NOMO-1 (cell line): Measurements from ENCODE around the gene TMEM132D.

Experiments
- DNase-seq, 2 experiments: peaks; one replicate each; lab custom pipeline; 2025; ENCODE audit not compliant: unreplicated experiment in 2 of 2; lab: John Stamatoyannopoulos, UW

The TMEM132D gene

GRCh38 chr12:129483111-129483893 lies 420.5 kb downstream of the TMEM132D start:
- no peak for DNase-seq

GRCh38 chr12:129481921-129482320 lies 421.9 kb downstream of the TMEM132D start:
- no peak for DNase-seq

DNA sequence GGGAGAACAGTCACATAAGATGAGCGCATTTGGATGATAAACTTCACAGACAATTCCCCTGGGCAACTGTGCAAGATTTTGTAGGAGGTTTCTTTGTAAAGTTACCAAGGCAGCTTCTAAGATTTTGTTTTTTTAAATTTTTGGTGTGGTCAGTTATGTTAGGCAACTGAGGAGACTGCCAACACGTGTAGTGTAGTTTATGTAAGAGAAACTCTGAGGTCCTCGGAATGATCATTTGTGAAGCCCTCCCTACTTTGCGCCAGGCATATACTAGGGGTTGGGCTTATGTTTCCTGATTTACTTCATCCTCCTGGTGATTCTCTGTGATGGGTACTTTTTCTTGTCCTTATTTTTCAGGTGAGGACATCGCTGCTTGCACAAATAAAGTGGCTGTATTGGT lies 433.6 kb downstream of the TMEM132D start:
- DNase-seq, result no peak

DNA sequence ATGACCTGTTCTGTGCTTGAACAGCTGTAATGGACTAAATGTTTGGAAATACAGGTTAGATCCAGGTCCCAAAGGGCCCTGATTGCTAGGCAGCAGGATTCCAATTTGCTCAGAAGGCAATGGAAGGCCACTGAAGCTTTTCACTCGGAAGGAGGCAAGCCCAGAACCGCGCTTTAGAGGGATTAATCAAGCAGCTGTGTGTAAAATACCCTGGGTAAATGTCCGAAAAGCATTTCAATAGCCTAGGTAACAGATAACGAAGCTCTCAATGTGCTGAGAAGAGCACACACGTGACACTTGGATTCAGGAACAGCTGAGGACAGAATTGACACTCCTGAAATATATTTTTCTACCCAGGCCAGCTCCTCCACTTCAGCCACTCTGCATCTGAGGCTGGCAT lies 436.1 kb downstream of the TMEM132D start:
- DNase-seq, result no peak

DNA sequence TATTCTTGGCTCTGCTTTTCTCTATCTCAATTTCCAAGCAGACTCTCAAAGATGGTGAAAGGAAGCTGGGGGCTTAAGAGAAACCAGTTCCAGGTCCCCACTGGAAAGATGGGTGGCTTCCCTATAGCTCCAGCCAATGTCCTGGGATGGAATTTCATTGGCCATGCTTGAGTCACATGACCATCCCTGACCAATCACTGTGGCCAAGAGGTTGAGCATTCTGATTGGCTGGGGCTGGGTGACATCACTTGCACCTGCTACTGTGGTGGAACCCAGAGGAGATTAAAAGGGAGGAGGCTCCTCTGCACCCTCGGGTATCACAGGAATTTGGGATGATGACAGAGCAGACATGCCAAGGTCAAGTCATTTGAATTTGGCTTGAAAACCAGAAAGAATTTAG lies 436.5 kb downstream of the TMEM132D start:
- no peak for DNase-seq

GRCh38 chr12:129466499-129466898 lies 437.3 kb downstream of the TMEM132D start:
- DNase-seq, result no peak

GRCh38 chr12:129459886-129460285 lies 443.9 kb downstream of the TMEM132D start:
- DNase-seq, result no peak

GRCh38 chr12:129446696-129447095 lies 457.1 kb downstream of the TMEM132D start:
- no peak for DNase-seq

- DNase-seq, result no peak
Measured at GRCh38 chr12:129440278-129440677, 463.5 kb downstream of the TMEM132D start.

GRCh38 chr12:129434790-129435189 lies 469.0 kb downstream of the TMEM132D start:
- DNase-seq, result no peak

DNA sequence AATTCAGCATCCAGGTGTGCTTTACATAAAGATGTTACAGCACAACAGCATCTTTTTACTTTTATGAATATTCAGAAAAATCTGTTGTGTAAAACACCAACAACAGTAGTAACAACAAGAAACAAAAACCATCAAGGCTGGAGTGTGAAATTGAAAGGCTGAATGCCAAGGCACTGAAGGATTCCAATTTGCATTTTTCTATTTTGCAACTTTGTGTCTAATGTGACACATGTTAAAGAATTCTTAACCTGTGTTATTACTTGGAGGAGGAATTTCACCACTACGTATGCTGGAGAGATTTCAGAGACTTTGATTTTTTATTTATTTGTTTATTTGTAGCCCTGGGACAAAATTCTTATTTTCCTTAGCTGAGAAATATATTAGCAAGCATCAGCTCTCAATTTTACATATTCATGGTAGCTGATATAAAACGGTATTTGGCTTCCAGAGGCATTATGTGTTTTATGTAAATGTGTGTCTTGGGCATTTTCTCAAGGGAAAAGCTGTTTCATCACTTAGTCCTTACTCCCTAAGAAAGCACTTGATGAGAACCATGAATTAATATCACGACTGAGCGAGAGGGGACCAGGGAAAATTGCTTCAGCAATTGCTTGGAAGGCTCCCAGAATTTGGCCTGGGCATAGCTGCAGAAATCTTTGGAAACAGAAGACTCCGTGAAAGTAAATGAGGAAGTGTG lies 475.4 kb downstream of the TMEM132D start:
- DNase-seq, result no peak

- no peak for DNase-seq
Measured at GRCh38 chr12:129423041-129423580, 480.7 kb downstream of the TMEM132D start.

GRCh38 chr12:129413295-129413694 lies 490.5 kb downstream of the TMEM132D start:
- no peak for DNase-seq

DNA sequence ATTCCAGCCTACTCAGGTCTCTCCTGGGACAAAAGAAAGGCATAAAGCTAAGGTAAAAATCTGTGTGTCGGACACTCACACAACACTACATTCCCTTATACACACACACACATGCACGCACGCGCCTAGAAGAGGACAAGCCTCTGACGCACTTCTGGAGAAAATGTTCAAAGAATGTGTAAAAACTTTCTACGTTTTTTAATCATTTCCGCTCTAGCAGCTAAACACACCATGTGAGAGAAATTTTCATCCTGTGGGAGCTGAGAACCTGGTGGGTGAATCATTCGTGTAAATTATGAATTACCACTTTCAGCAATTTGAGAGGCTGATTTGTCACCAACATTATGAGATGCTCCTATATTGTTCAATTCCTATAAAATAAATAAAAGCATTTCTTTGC lies 494.5 kb downstream of the TMEM132D start:
- DNase-seq, result no peak

- no peak for DNase-seq
Measured at GRCh38 chr12:129404556-129404955, 499.3 kb downstream of the TMEM132D start.

- no peak for DNase-seq
Measured at GRCh38 chr12:129401572-129401971, 502.3 kb downstream of the TMEM132D start.

- no peak for DNase-seq
Measured at GRCh38 chr12:129394177-129394825, 509.5 kb downstream of the TMEM132D start.

GRCh38 chr12:129393357-129393937 lies 510.4 kb downstream of the TMEM132D start:
- no peak for DNase-seq

- no peak for DNase-seq
Measured at GRCh38 chr12:129385637-129385990, 518.2 kb downstream of the TMEM132D start.

GRCh38 chr12:129383956-129384355 lies 519.9 kb downstream of the TMEM132D start:
- DNase-seq, result no peak

- DNase-seq, result no peak
Measured at GRCh38 chr12:129381715-129382114, 522.1 kb downstream of the TMEM132D start.
